Fibroblast of lung (primary cell): Measurements from ENCODE around the gene GCK.

Source experiments
- EZH2 ChIP-seq: IDR thresholded peaks from 2 replicates; pipeline ENCODE4 v1.5.1; 2012; ENCODE audit warnings: low read length, control low read depth, mild to moderate bottlenecking; ENCODE audit errors: missing control alignments
- TF ChIP-seq, protein P1 (sequence below), 2 donors: IDR thresholded peaks in 1 of 2; conservative IDR thresholded peaks in 1 of 2; 1 replicate in 1 of 2; 2 replicates in 1 of 2; pipeline ENCODE4 v1.5.1; 2011 to 2012; ENCODE audit warnings: low read length in 2 of 2, control low read depth in 1 of 2, inconsistent platforms in 1 of 2, low read depth in 1 of 2, mild to moderate bottlenecking in 1 of 2

DNA sequence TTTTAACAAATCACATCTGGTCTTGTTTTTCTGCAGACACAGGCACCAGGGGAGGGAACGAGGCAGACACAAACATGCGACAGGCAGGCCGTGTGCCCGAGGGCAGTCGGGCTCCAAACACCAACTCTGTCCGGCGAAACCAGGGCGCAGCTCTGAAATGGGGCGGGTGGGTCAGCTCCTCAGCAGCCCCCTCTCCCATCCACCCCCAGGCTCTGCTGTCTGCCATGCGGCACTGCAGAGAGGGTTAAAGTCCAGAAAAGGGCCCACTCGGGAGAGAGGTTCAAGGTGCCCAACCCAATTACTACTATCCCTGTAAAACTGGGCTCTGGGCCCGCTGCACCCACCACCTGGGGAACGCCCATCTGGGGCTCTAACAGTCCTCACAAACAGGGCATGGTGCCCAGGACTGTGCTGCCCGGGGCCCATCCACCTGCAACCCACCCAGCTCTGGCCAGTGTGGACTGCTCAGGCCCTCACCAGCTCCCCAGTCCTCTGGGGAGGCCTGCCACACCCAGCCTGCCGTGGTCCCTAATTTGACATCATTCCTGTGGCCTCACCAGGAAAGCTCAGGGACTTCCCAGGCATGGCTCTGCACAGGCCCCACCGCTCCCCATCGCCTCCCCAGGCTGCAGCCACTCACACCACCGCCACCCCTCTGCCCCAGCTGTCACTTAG, 30.3 kb upstream of the GCK start:
- TF ChIP-seq, protein P1, sequence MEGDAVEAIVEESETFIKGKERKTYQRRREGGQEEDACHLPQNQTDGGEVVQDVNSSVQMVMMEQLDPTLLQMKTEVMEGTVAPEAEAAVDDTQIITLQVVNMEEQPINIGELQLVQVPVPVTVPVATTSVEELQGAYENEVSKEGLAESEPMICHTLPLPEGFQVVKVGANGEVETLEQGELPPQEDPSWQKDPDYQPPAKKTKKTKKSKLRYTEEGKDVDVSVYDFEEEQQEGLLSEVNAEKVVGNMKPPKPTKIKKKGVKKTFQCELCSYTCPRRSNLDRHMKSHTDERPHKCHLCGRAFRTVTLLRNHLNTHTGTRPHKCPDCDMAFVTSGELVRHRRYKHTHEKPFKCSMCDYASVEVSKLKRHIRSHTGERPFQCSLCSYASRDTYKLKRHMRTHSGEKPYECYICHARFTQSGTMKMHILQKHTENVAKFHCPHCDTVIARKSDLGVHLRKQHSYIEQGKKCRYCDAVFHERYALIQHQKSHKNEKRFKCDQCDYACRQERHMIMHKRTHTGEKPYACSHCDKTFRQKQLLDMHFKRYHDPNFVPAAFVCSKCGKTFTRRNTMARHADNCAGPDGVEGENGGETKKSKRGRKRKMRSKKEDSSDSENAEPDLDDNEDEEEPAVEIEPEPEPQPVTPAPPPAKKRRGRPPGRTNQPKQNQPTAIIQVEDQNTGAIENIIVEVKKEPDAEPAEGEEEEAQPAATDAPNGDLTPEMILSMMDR (conservative IDR thresholded peaks at IDR 0.05 in 1 of 2, IDR thresholded peaks at IDR 0.05 in 1 of 2; ENCODE audit: low read depth in 1 of 2, low read length in 2 of 2) = no peak
- TF ChIP-seq EZH2 = no peak
